Transverse colon (tissue), 4 donors: ENCODE results near the gene ITGA8. TPM values are rescaled to one million over a fixed set of nuclear protein-coding genes. Genes with fewer than 3 reads are reported as not detected.

ENCODE experiments used
- DNase-seq: peaks from one replicate; pipeline ENCODE4 v3.0.0-alpha.2; 2019
- H3K27ac ChIP-seq, 4 donors: fragments of 200-600 bp; sonication (generic); 2 replicates each; pipeline ENCODE4 v1.5.1; 2016 to 2018; ENCODE audit warnings: inconsistent platforms in 4 of 4
- H3K27me3 ChIP-seq: fragments of 200-600 bp; sonication (generic); 2 replicates; pipeline ENCODE4 v1.5.1; 2017; ENCODE audit warnings: inconsistent platforms
- H3K36me3 ChIP-seq, 4 donors: fragments of 200-600 bp; sonication (generic); 2 replicates each; pipeline ENCODE4 v1.5.1; 2017 to 2019; ENCODE audit warnings: inconsistent platforms in 4 of 4
- H3K4me1 ChIP-seq, 4 donors: fragments of 200-600 bp; sonication (generic); 2 replicates each; pipeline ENCODE4 v1.5.1; 2017 to 2020; ENCODE audit warnings: inconsistent platforms in 4 of 4
- H3K4me3 ChIP-seq, 4 donors: fragments of 200-600 bp; sonication (generic); 1 replicate in 1 of 4; 2 replicates in 3 of 4; pipeline versions ENCODE4 v1.5.1 to v1.6.1; 2017 to 2019; ENCODE audit warnings: inconsistent platforms in 4 of 4
- H3K9me3 ChIP-seq, 2 donors: fragments of 200-600 bp; sonication (generic); 2 replicates each; pipeline ENCODE4 v1.5.1; 2017 to 2019; ENCODE audit warnings: inconsistent platforms in 2 of 2
- EP300 ChIP-seq: sonication (generic); formaldehyde crosslinking; IDR thresholded peaks from one replicate; pipeline ENCODE4 v1.6.1; 2017; ENCODE audit warnings: antibody characterized with exemption, low read depth
- POLR2A ChIP-seq: fragments of 450-650 bp; IDR thresholded peaks from one replicate; pipeline ENCODE4 v1.6.1; 2016; ENCODE audit warnings: antibody characterized with exemption, mild to moderate bottlenecking, moderate library complexity
- POLR2AphosphoS5 ChIP-seq, 3 donors: sonication (generic); formaldehyde crosslinking; IDR thresholded peaks; one replicate each; pipeline ENCODE4 v1.6.1; 2016; ENCODE audit warnings: antibody characterized with exemption in 3 of 3
- WGBS, 2 donors: methylation state at CpG; one replicate each; pipeline ENCODE4 v1.1.5; 2018; ENCODE audit warnings: low coverage in 1 of 2; 5-methylcytosine and 5-hydroxymethylcytosine counted together
- in situ Hi-C, 4 donors: fragments of 200-750 bp; cut with MboI; loops; one replicate each; pipeline versions ENCODE4 v1.15.0 to v1.15.1; 2017; ENCODE audit warnings: low sequenced_read_pairs in 3 of 4, low pct_ligation_motif_present in 1 of 4, low pct_unique_long_range_greater_than_20kb in 1 of 4
- intact Hi-C: fragments of 100-400 bp; cut with DNase I; formaldehyde crosslinking; loops from one replicate; pipeline ENCODE4 v1.15.1; 2023; ENCODE audit warnings: low total_unique reads
- total RNA-seq, 4 donors: library from RNA; depleted of rRNA; stranded (reverse); fragments of >200 nt; gene quantifications; one replicate each; pipeline ENCODE4 v1.1.0, GENCODE V29; 2016
- TF ChIP-seq, protein P1 (sequence below), 5 experiments: fragments of 200-600 bp in 3 of 5; fragments of 450-650 bp in 2 of 5; sonication (generic) in 3 of 5; IDR thresholded peaks; 1 replicate in 2 of 5; 2 replicates in 3 of 5; pipeline ENCODE4 v1.5.1; 2016 to 2017; ENCODE audit warnings: antibody characterized with exemption in 5 of 5, inconsistent platforms in 3 of 5, mild to moderate bottlenecking in 2 of 5, moderate library complexity in 1 of 5

ITGA8 gene
- total RNA-seq, 4 donors from 2014 or later = 1.4 to 4.9 (median 3.3) TPM; not detected in 1

DNA sequence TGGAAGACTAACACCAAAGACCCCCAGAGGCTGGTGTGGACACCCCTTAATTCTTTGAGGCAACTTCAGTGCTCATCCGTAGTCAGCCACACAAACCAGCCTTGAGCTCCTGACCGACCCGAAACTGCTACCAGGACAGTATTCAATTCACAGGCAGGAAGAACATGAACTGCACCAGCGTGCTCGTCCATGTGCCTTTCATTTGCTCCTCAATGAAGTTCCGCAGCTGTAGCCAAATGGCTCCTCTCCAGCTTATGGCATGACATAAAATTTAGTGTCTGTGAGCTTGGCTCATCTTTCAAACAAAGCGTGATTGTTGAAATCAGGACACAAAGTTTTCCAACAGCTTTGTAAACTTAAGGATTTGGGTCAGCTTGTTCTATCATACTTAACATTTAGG lies 204.5 kb downstream of the ITGA8 start:
- TF ChIP-seq POLR2A = no peak
- peak in 1 of 3 donors; percentile 13 for TF ChIP-seq POLR2AphosphoS5 (IDR thresholded peaks at IDR 0.05)
- in situ Hi-C loops = no loop called here

DNA sequence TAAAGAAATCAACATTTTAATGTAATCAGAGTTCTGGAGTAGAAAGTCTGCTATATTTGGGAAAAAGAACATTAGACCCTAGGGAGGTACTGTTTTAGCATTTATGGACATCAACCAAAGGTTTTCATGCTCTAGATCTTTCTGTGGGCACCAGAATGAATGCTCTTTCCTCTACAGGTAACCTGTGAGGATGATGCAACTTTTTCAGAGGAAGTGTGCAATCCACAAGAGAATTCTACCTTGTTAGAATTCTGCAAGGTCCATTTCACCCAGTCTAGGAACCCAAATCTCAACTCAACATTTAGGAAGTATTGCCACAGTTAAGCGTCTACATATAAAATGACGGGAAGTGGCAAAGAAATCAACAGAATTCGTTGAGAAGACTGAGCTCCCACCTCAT lies 208.8 kb downstream of the ITGA8 start:
- no peaks in the 10 kb centered on the region for H3K9me3 ChIP-seq
- no peak overlapping the region for H3K27ac ChIP-seq
- H3K4me1 ChIP-seq = peaks cover 0 to 7% (median 1%) of the 10 kb centered on the region in 4 donors
- H3K4me3 ChIP-seq = no peak overlapping the region
- no peaks in the 10 kb centered on the region for H3K36me3 ChIP-seq
- no peak for DNase-seq
- H3K27me3 ChIP-seq = no peaks in the 10 kb centered on the region
- 42 to 61% methylated on average over 3 of the region's 3 CpGs for WGBS, 2 donors
- in situ Hi-C loops = no loop called here
- intact Hi-C loops = no loop called here
- no peak for TF ChIP-seq EP300
- no peak for TF ChIP-seq POLR2A
- no peak for TF ChIP-seq POLR2AphosphoS5 (IDR thresholded peaks at IDR 0.05)
- TF ChIP-seq, protein P1, sequence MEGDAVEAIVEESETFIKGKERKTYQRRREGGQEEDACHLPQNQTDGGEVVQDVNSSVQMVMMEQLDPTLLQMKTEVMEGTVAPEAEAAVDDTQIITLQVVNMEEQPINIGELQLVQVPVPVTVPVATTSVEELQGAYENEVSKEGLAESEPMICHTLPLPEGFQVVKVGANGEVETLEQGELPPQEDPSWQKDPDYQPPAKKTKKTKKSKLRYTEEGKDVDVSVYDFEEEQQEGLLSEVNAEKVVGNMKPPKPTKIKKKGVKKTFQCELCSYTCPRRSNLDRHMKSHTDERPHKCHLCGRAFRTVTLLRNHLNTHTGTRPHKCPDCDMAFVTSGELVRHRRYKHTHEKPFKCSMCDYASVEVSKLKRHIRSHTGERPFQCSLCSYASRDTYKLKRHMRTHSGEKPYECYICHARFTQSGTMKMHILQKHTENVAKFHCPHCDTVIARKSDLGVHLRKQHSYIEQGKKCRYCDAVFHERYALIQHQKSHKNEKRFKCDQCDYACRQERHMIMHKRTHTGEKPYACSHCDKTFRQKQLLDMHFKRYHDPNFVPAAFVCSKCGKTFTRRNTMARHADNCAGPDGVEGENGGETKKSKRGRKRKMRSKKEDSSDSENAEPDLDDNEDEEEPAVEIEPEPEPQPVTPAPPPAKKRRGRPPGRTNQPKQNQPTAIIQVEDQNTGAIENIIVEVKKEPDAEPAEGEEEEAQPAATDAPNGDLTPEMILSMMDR (IDR thresholded peaks at IDR 0.05) = no peak

More for the DNA sequence above, 204.5 kb downstream of the ITGA8 start:
- DNase-seq = peak; percentile 46
- intact Hi-C loops = no loop called here
- no peaks in the 10 kb centered on the region for H3K9me3 ChIP-seq
- no peak overlapping the region for H3K4me3 ChIP-seq
- no peaks in the 10 kb centered on the region for H3K36me3 ChIP-seq
- WGBS, 2 donors = 17 to 39% methylated on average over 6 to 7 of the region's 7 CpGs
- no peaks in the 10 kb centered on the region for H3K27me3 ChIP-seq
- peaks cover 0 to 7% (median 1%) of the 10 kb centered on the region in 4 donors for H3K4me1 ChIP-seq
- no peak overlapping the region for H3K27ac ChIP-seq

DNA sequence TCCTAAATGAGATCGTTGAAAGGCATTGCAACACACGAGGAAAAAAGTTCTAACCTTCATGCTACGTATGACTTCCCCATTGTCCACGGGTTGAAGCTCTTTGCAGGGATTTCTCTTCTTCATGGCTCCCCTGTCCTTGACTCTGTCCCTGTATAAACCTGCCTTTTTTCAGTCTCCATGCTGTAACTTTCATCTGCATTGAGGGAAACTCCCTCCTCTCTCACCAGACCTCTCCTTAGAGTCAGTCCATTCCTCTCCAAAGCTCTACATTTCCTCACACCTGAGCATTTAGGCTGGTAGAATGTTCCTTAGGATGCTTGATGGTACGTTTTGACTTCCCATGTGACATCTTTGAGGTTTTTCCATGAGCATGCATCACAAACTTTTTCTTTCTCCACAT lies 214.4 kb downstream of the ITGA8 start:
- Histone ChIP-seq H3K36me3 (no peaks in the 10 kb centered on the region), H3K27ac (no peak overlapping the region), H3K27me3 (peaks cover 3% of the 10 kb centered on the region), H3K9me3 (no peaks in the 10 kb centered on the region), H3K4me3 (no peak overlapping the region), H3K4me1 (no peaks in the 10 kb centered on the region)
- TF ChIP-seq POLR2A = no peak
- TF ChIP-seq POLR2AphosphoS5 (IDR thresholded peaks at IDR 0.05) = no peak
- no peak for TF ChIP-seq EP300
- TF ChIP-seq, protein P1 (IDR thresholded peaks at IDR 0.05) = no peak
- 63 to 66% methylated on average over 4 to 5 of the region's 5 CpGs for WGBS, 2 donors
- DNase-seq = no peak
- intact Hi-C loops (no loop called here), in situ Hi-C loops (no loop called here)

DNA sequence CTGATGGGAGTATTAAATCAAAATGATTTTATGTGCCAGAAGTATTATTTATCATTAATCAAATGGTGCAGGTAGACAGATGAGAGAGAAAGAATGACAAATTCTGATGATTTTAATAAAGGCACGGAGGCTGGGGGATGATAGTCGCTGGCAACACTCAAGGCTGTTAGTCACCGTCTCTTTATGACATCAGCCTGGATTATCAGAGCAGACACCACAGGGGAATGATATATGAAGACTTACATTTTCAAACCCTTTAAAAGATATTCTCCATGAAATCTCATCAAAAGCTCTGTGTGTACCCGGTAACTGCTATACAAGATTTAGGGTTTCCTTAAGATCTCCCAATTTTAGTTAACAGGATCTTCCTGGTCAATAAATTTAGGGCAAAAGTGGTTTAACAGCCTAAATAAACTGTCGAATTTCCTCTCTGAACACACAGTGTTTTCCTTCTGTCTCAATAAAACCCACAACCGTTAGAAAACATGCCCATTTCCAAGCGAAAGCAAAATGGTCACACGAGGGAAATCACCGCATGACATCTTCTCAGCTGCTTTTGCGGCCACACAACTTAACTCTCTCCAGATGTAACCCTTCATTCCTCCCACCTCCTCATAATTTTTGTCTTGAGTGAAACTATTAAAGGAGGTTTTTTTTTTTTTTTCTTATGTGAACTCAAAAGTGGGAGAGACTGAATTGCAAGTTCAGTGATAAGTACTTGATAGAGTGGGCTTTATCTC lies 215.5 kb downstream of the ITGA8 start:
- Histone ChIP-seq H3K27ac (no peak overlapping the region), H3K4me3 (no peak overlapping the region), H3K4me1 (no peaks in the 10 kb centered on the region), H3K27me3 (peaks cover 3% of the 10 kb centered on the region), H3K36me3 (no peaks in the 10 kb centered on the region), H3K9me3 (no peaks in the 10 kb centered on the region)
- intact Hi-C loops = no loop called here
- no peak for DNase-seq
- in situ Hi-C loops = no loop called here
- TF ChIP-seq, protein P1 (IDR thresholded peaks at IDR 0.05) = no peak
- TF ChIP-seq EP300 (no peak), POLR2AphosphoS5 (IDR thresholded peaks at IDR 0.05) (no peak), POLR2A (no peak)
- WGBS, 2 donors = 32 to 37% methylated on average over 10 of the region's 10 CpGs
